K562 (cell line): ENCODE results near the gene DHCR7. TPM values are rescaled to one million over a fixed set of nuclear protein-coding genes. Genes with fewer than 3 reads are reported as not detected.

Source experiments
- ATAC-seq: fragments of 200-7000 bp; cut with Tn5 transposase; 3 replicates; pipeline ENCODE4 v1.9.1; 2020; ENCODE audit warnings: moderate library complexity
- BruUV-seq: library from RNA; stranded (reverse); fragments of 400-500 nt; replicated peaks from 2 replicates; lab custom pipeline; 2021; lab: Mats Ljungman, UMichigan
- CTCF ChIA-PET: fragments of 300-600 bp; formaldehyde crosslinking; extraction: SDS; loops from one replicate; lab custom pipeline; 2021; ENCODE audit warnings: low intra/inter-chr PET ratio; lab: Yijun Ruan, JAX
- POLR2A ChIA-PET: fragments of 300-600, 350-650 bp; sonication (Branson Sonifier 250); formaldehyde crosslinking; extraction: SDS; loops from one replicate; lab custom pipeline; 2021; ENCODE audit warnings: antibody characterized with exemption, inconsistent platforms; lab: Yijun Ruan, JAX
- DNase-seq, 4 experiments: peaks; one replicate each; pipeline versions ENCODE4 v3.0.0 to v3.0.0-alpha.2; 2011 to 2018; ENCODE audit warnings: low spot score in 3 of 4, mixed read lengths in 3 of 4; ENCODE audit errors: extremely low read depth in 1 of 4
- FAIRE-seq: peaks from 2 replicates; lab custom pipeline; 2011; peaks lifted over from hg19 to GRCh38; lab: Jason Lieb, UNC
- H2AFZ ChIP-seq: 2 replicates; pipeline ENCODE4 v1.6.0; 2011; ENCODE audit warnings: low read depth, low read length, control low read depth, inconsistent platforms
- H3K27ac ChIP-seq: fragments of 200-600 bp; 3 replicates; pipeline ENCODE4 v1.8.0; 2011; ENCODE audit warnings: low read depth, mild to moderate bottlenecking, control low read depth, inconsistent platforms, low read length, moderate library complexity, mixed read lengths; ENCODE audit errors: extremely low read depth
- H3K27me3 ChIP-seq, 2 experiments: fragments of 300-600 bp in 1 of 2; 2 replicates in 1 of 2; 3 replicates in 1 of 2; pipeline versions ENCODE4 v1.6.0 to v1.8.0; 2011; ENCODE audit warnings: inconsistent platforms in 2 of 2, low read length in 2 of 2, mild to moderate bottlenecking in 1 of 2, mixed read lengths in 1 of 2, moderate library complexity in 1 of 2; ENCODE audit not compliant: control insufficient read depth in 2 of 2, insufficient read depth in 2 of 2
- H3K36me3 ChIP-seq: fragments of 300-600 bp; 3 replicates; pipeline ENCODE4 v1.8.0; 2011; ENCODE audit warnings: mild to moderate bottlenecking, low read length, inconsistent platforms; ENCODE audit not compliant: control insufficient read depth, insufficient read depth
- H3K4me1 ChIP-seq, 2 experiments: fragments of 200-600 bp in 1 of 2; replicated peaks in 1 of 2; 2 replicates in 1 of 2; 3 replicates in 1 of 2; pipeline versions ENCODE4 v1.5.1 to v1.8.0; 2011; ENCODE audit warnings: inconsistent platforms in 2 of 2, low read length in 2 of 2, mild to moderate bottlenecking in 1 of 2, mixed read lengths in 1 of 2, moderate library complexity in 1 of 2; ENCODE audit not compliant: control insufficient read depth in 2 of 2, insufficient read depth in 2 of 2
- H3K4me2 ChIP-seq: 2 replicates; pipeline ENCODE4 v1.6.1; 2011; ENCODE audit warnings: low read length, control low read depth, inconsistent platforms, mixed read lengths; ENCODE audit not compliant: insufficient read depth
- H3K4me3 ChIP-seq: fragments of 200-600 bp; sonication (generic), shearing (Covaris generic); 2 replicates; pipeline ENCODE4 v1.5.1; 2016; ENCODE audit warnings: control low read depth, inconsistent platforms
- H3K79me2 ChIP-seq: fragments of 200-600 bp; 3 replicates; pipeline ENCODE4 v1.8.0; 2011; ENCODE audit warnings: low read length, inconsistent platforms; ENCODE audit not compliant: control insufficient read depth, insufficient read depth
- H3K9ac ChIP-seq, 2 experiments: 2 replicates each; pipeline versions ENCODE4 v1.6.0 to v1.6.1; 2011; ENCODE audit warnings: low read depth in 2 of 2, low read length in 2 of 2, control low read depth in 1 of 2, inconsistent platforms in 1 of 2, mild to moderate bottlenecking in 1 of 2, mixed read lengths in 1 of 2; ENCODE audit not compliant: insufficient read depth in 1 of 2
- H3K9me1 ChIP-seq: one replicate; pipeline ENCODE4 v1.6.0; 2011; ENCODE audit warnings: inconsistent platforms, mild to moderate bottlenecking, low read length, moderate library complexity; ENCODE audit not compliant: control insufficient read depth, insufficient read depth
- H3K9me3 ChIP-seq: replicated peaks from 2 replicates; pipeline ENCODE4 v1.5.1; 2011; ENCODE audit warnings: low read depth, low read length, inconsistent platforms; ENCODE audit not compliant: control insufficient read depth, insufficient read depth
- H4K20me1 ChIP-seq: replicated peaks from 2 replicates; pipeline ENCODE4 v1.6.1; 2011; ENCODE audit warnings: low read length, inconsistent platforms, mixed read lengths; ENCODE audit not compliant: control insufficient read depth, insufficient read depth
- ATF7 ChIP-seq: fragments of 450-650 bp; IDR thresholded peaks from 2 replicates; pipeline ENCODE4 v1.7.1; 2014; ENCODE audit warnings: mild to moderate bottlenecking, moderate library complexity
- CEBPB ChIP-seq: fragments of 450-650 bp; IDR thresholded peaks from 2 replicates; pipeline ENCODE4 v1.6.1; 2016; ENCODE audit warnings: missing genetic modification characterization, missing compliant biosample characterization
- CEBPG ChIP-seq, 3 experiments: fragments of 200-800 bp in 1 of 3; sonication (Bioruptor generic) in 1 of 3; sonication (generic) in 1 of 3; formaldehyde crosslinking in 1 of 3; IDR thresholded peaks in 2 of 3; conservative IDR thresholded peaks in 1 of 3; 2 replicates each; pipeline versions ENCODE4 v1.6.1 to v1.8.0; 2016 to 2022; ENCODE audit warnings: missing compliant biosample characterization in 2 of 3, missing genetic modification characterization in 2 of 3, mild to moderate bottlenecking in 1 of 3, missing genetic modification reagents in 1 of 3
- CREM ChIP-seq: IDR thresholded peaks from 2 replicates; pipeline ENCODE4 v1.6.1; 2014; ENCODE audit warnings: antibody characterized with exemption, low read depth
- CTBP1 ChIP-seq: fragments of 450-650 bp; IDR thresholded peaks from 2 replicates; pipeline ENCODE4 v1.6.1; 2016; ENCODE audit warnings: borderline replicate concordance
- ETS2 ChIP-seq: IDR thresholded peaks from 2 replicates; pipeline ENCODE4 v1.6.1; 2016; ENCODE audit warnings: borderline replicate concordance, missing genetic modification characterization, mild to moderate bottlenecking, moderate library complexity, missing compliant biosample characterization; ENCODE audit not compliant: poor library complexity, severe bottlenecking
- MYNN ChIP-seq, 2 experiments: sonication (generic); formaldehyde crosslinking in 1 of 2; IDR thresholded peaks; 2 replicates each; pipeline versions ENCODE4 v1.5.0 to v1.6.1; 2016 to 2020; ENCODE audit warnings: antibody characterized with exemption in 1 of 2, missing genetic modification reagents in 1 of 2
- POLR2AphosphoS2 ChIP-seq: IDR thresholded peaks from 2 replicates; pipeline ENCODE4 v1.6.1; 2012; ENCODE audit warnings: low read length, improper control_type of control experiment
- POLR2G ChIP-seq: fragments of 200-400 bp; formaldehyde crosslinking; IDR thresholded peaks from 2 replicates; pipeline ENCODE4 v1.6.1; 2017; ENCODE audit warnings: low read depth, mild to moderate bottlenecking, antibody characterized with exemption, low read length, moderate library complexity
- RBFOX2 ChIP-seq: fragments of 200-400 bp; formaldehyde crosslinking; IDR thresholded peaks from 2 replicates; pipeline ENCODE4 v1.6.1; 2017; ENCODE audit warnings: low read depth, mild to moderate bottlenecking, low read length, moderate library complexity
- SP1 ChIP-seq: sonication (generic); formaldehyde crosslinking; IDR thresholded peaks from 2 replicates; pipeline ENCODE4 v1.8.1; 2022; ENCODE audit warnings: mild to moderate bottlenecking, missing genetic modification reagents
- STAT5B ChIP-seq: fragments of 250-450 bp; sonication (Bioruptor Pico); IDR thresholded peaks from 2 replicates; pipeline ENCODE4 v1.8.0; 2021; ENCODE audit warnings: mild to moderate bottlenecking, inconsistent platforms
- SUPT5H ChIP-seq: fragments of 450-650 bp; IDR thresholded peaks from 2 replicates; pipeline ENCODE4 v1.6.1; 2016
- WGBS: fragments of 100-300 bp; shearing (Covaris generic); methylation state at CpG from one replicate; pipeline ENCODE4 v1.1.6; 2016; ENCODE audit warnings: low coverage, mixed read lengths; ENCODE audit not compliant: insufficient coverage; ENCODE audit errors: missing lambda C conversion rate; 5-methylcytosine and 5-hydroxymethylcytosine counted together
- in situ Hi-C: fragments of 300-500 bp; cut with MboI; formaldehyde crosslinking; loops from 4 replicates; pipeline ENCODE4 v1.15.0; 2018; ENCODE audit warnings: inconsistent platforms, mixed read lengths
- intact Hi-C: fragments of 100-400 bp; cut with micrococcal nuclease; formaldehyde crosslinking; loops from 2 replicates; pipeline ENCODE4 v1.14.2; 2022
- polyA plus RNA-seq, 8 experiments: library from polyadenylated mRNA; depleted of rRNA in 4 of 8; stranded (reverse) in 5 of 8; unstranded in 3 of 8; fragments of >200 nt; fragmentation: Nextera tagmentation in 2 of 8; fragmentation: Illumina TruSeq in 1 of 8; extraction: Ambion mirVana in 2 of 8; extraction: Trizol in 1 of 8; gene quantifications; 2 replicates each; pipeline versions ENCODE4 v1.2.1 to v1.2.3, GENCODE V29; 2011 to 2014; ENCODE audit warnings: inconsistent platforms in 1 of 8, missing spikeins in 1 of 8
- total RNA-seq, 7 experiments: library from RNA; depleted of rRNA in 6 of 7; stranded (reverse); fragments of >200 nt in 6 of 7; fragmentation: Illumina TruSeq in 2 of 7; extraction: Trizol in 2 of 7; gene quantifications; 2 replicates each; pipeline versions ENCODE4 v1.2.1 to v1.2.3, GENCODE V29; 2011 to 2021; ENCODE audit warnings: low replicate concordance in 1 of 7
- TF ChIP-seq, protein P1 (sequence below): fragments of 450-650 bp; conservative IDR thresholded peaks from 2 replicates; pipeline ENCODE4 v1.6.1; 2016; ENCODE audit warnings: missing genetic modification characterization, low read depth, mild to moderate bottlenecking, control low read depth, missing compliant biosample characterization

Gene DHCR7
- total and polyA plus RNA-seq, 9 of the 15 experiments (the other 6 are each of a cell fraction or from before 2014, with no cell fraction given) = 8.4 to 192 (median 82.4) TPM

DNA sequence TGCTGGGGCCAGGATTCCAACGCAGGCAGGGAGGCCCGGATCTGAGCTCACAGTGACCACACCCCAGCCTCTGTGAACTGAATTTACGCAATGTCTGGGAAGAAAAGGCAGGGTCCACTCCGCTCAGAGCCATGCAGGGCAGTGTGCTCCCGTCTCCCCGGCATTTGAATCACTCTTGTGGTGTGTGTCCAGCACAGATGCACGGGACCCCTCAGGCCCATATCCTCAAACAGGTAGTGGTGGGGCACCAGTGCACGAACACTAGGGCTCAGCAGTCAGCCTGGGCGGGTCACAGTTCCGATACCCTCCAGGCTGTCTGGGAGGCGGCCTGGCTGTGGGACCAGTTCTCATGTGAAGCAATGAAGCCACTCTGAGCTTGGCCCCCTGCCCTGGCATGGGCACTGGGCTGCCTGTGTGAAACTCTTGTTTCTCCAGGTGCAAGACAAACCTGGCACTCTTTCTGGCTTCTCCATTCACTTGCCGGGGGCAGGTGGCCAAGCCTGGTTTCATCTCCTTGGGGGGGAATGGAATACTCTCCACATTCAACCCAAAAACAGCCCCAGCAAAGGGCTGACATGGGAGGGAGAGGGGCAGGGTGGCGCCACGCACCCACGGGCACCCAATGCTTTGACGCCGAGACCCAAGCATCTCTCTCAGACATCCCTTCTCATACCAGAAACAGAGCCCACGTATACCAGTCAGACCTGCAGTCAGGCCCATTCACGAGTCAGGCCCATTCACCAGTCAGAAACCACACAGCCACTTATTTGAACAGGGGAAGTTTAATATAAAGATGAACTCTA is 14.3 kb downstream of the DHCR7 start:
- H3K4me1 ChIP-seq = peaks cover 9 to 15% of the 10 kb centered on the region in 2 experiments; a peak in 3 of 5 replicates
- H3K27me3 ChIP-seq = peaks cover 6 to 17% of the 10 kb centered on the region in 2 experiments
- DNase-seq (peak in 2 of 4 experiments; percentile 46 to 55), FAIRE-seq (peak; percentile 52), ATAC-seq (peak; percentile 82)
- ChIA-PET POLR2A (interaction anchor here (0.6 to 1.3 kb wide), 6 partner anchors 9 to 204 kb away, joined by 3 to 12 read pairs (median 9); partner anchors contain the start of gene DHCR7), CTCF (interaction anchor here (0.6 kb wide), 1 partner anchor 923 kb away, joined by 3 read pairs; no protein-coding TSS in a partner anchor)
- H3K4me2 ChIP-seq = no peak overlapping the region; the same call in 1 of the 2 replicates
- 58% methylated on average over 16 of the region's 19 CpGs for WGBS
- no TSS peak for BruUV-seq
- H4K20me1 ChIP-seq = peaks cover 37% of the 10 kb centered on the region
- H3K27ac ChIP-seq = peak overlapping the region; percentile 18; the same call in 1 of the 3 replicates
- H3K9me1 ChIP-seq = peaks cover 5% of the 10 kb centered on the region
- H3K4me3 ChIP-seq = no peak overlapping the region
- H2AFZ ChIP-seq = no peak overlapping the region
- H3K9me3 ChIP-seq = no peaks in the 10 kb centered on the region
- in situ Hi-C loops (no loop called here), intact Hi-C loops (no loop called here)
- peaks cover 47% of the 10 kb centered on the region; the same call in 2 of the 3 replicates for H3K36me3 ChIP-seq
- H3K79me2 ChIP-seq = no peaks in the 10 kb centered on the region
- H3K9ac ChIP-seq = peak overlapping the region in 1 of 2 experiments; percentile 63; a peak in 1 of 4 replicates
- TF ChIP-seq CREM (peak; percentile 47), MYNN (IDR thresholded peaks at IDR 0.05) (0 out of 2 replicates have a peak, but pooled peaks have one; percentile 32), MYNN (CRISPR knock-in tag; IDR thresholded peaks at IDR 0.05) (no peak), CEBPG (CRISPR knock-in tag; IDR thresholded peaks at IDR 0.05) (peak; percentile 53; the same call in 1 of the 2 replicates), CEBPG (tag; conservative IDR thresholded peaks at IDR 0.05 in 1 of 2, IDR thresholded peaks at IDR 0.05 in 1 of 2) (peak; percentile 10 to 64; a peak in 1 of 4 replicates), ATF7 (0 out of 2 replicates have a peak, but pooled peaks have one; percentile 21), ETS2 (tag) (no peak), CTBP1 (peak; percentile 5; the same call in 1 of the 2 replicates), RBFOX2 (peak; percentile 26; the same call in 1 of the 2 replicates), SUPT5H (0 out of 2 replicates have a peak, but pooled peaks have one; percentile 29), CEBPB (tag) (peak; percentile 95), POLR2G (peak; percentile 67), STAT5B (CRISPR knock-in tag) (no peak), POLR2AphosphoS2 (peak; percentile 65; the same call in 1 of the 2 replicates), SP1 (CRISPR knock-in tag) (0 out of 2 replicates have a peak, but pooled peaks have one; percentile 25)
- TF ChIP-seq, protein P1, sequence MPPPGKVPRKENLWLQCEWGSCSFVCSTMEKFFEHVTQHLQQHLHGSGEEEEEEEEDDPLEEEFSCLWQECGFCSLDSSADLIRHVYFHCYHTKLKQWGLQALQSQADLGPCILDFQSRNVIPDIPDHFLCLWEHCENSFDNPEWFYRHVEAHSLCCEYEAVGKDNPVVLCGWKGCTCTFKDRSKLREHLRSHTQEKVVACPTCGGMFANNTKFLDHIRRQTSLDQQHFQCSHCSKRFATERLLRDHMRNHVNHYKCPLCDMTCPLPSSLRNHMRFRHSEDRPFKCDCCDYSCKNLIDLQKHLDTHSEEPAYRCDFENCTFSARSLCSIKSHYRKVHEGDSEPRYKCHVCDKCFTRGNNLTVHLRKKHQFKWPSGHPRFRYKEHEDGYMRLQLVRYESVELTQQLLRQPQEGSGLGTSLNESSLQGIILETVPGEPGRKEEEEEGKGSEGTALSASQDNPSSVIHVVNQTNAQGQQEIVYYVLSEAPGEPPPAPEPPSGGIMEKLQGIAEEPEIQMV (tag) = no peak
